ENCODE results near the gene AKAP3.

The AKAP3 gene

DNA sequence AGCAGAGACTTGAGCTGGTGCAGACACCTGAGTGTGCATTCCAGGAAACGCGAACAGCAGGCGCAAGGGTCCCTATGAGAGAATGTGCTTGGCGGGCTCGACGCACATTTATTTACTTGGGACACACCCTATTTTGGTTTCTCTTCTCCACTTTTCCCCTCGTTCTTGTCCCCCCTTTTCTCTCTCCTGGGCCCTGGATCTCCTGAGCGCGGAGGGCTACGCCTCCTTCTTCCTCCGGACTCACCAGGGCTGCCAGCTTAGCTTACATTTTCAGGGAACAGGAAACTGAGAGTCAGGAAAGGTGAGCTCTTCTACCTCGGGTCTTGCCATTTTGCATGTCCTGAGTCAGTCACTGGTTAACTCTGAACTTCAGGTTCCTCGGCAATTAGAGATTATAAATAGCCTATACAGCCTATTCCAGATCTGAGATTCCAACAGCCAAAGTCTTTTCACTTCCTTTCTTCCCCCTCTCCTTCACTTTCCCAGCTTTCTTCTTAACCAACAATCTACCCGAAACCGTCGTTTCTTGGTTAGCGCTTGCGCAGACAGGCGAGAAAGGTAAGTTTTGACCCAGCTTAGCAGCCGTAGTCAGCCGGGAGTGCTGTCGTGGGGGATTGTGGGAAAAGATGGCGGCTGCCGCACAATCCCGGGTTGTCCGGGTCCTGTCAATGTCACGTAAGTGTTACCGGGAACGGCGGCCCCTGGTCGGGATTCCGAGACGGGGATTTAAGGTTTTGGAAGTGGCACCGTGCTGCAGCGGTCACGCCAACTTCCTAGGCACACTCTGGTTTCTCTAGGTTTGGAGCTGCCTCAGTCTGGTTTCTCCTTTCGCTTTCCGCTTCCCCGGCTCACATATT, at the start of gene AKAP3, which contains the start of gene NDUFA9:
AKAP3 (minus strand) TSS at position 551 of the 857 bp plus-strand sequence. CDS start 10,855 bp downstream, outside the sequence.
NDUFA9 (plus strand) TSS at position 614 of the 857 bp plus-strand sequence; CDS start at position 627, 13 bp downstream.
- DNase-seq (ENCODE audit: low read depth in 2 of 2, low spot score in 1 of 2), result peak; percentile 37 to 65

DNA sequence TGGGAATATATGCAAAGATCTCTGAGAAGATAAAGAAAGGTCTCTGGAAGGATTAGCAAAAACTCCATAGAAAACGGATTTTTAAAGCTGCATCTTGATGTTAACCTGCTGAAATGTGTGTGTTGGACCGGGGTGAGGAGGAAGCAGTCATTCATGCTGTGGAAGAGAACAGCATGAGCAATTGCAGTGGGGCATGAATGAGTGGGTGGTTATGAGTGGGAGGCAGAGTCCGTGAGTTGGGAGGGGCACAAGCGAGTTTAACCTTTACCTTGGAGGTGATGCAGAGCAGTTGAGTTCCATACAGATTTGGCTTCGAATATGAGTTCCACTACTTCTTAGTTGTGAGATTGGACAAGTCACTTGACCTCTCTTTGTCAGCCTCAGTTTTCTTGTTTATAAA, 41.9 kb upstream of the AKAP3 start:
- no peak for DNase-seq (ENCODE audit: low read depth in 2 of 2, low spot score in 1 of 2)

DNA sequence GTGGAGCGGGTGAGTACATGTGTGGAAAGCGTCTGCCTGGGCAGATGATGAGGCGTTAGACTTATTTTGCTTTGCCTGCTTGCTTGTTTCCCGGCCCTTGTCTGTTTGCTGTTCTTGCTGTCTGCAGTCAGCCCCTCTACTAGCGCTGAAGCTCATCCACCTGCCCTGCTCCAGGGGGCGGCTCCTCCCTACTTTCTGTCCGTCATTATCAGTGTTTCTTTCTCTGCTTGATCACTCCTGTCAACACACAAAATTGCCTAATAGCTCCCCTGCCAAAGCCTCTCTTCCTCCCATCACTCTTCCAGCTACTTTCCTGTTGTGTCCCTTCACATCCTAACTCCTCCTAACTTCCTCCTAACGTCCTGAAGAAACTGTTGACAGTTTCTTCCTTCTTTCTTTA, 36.5 kb upstream of the AKAP3 start:
- no peak for DNase-seq (ENCODE audit: low read depth in 2 of 2, low spot score in 1 of 2)

DNA sequence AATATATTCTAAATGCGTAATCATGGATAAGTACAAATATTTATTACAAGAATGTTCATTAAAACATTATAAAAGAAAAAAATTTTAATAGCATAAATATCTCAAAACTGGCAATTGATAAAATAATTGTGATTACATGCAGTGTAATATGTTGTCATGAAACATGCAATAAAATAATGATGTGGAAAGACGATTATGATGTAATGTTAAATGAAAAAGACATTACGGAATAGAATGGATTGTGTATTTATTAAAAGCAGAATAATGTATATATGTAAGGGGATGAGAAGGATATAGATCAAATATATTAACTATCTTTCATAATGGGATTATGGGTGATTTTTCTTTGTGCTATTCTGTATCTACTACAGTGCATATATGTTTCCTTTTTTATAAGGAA, 32.9 kb upstream of the AKAP3 start:
- DNase-seq (ENCODE audit: low read depth in 2 of 2, low spot score in 1 of 2), result no peak

DNA sequence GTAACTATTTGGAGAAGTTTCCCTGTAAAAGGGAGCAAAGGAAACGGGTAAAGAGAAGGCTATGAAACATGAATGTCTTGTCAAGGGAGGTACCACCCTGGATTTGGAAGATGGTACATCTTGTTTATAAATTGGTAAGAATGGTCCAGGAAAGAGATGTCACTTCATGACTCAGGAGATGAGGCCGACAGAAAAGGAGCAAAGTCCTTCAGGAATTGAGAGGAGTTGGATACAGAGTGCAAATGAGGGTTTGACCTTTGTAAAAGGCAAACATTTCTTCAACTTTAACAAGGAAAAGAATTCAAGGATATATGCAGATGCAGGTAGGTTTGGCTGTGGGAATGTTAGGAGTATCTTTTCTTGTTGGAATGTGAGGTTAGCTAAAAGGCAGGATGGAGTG, 30.9 kb upstream of the AKAP3 start:
- DNase-seq (ENCODE audit: low read depth in 2 of 2, low spot score in 1 of 2), result no peak

DNA sequence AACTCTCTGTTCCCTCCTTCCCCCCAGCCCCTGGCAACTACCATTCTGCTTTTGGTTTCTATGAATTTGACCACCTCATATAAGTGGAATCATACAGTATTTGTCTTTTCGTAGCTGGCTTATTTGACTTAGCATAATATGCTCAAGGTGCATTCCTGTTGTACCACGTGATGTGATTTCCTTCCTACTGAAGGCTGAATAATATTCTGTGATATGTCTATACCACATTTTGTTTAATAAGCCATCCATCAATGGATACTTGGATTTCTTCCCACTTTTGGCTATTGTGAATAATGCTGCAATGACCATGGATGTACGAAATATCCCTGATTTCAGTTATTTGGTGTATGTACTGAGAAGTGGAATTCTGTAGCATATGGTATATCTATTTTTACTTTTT, 16.4 kb upstream of the AKAP3 start:
- DNase-seq (ENCODE audit: low read depth in 2 of 2, low spot score in 1 of 2), result no peak

DNA sequence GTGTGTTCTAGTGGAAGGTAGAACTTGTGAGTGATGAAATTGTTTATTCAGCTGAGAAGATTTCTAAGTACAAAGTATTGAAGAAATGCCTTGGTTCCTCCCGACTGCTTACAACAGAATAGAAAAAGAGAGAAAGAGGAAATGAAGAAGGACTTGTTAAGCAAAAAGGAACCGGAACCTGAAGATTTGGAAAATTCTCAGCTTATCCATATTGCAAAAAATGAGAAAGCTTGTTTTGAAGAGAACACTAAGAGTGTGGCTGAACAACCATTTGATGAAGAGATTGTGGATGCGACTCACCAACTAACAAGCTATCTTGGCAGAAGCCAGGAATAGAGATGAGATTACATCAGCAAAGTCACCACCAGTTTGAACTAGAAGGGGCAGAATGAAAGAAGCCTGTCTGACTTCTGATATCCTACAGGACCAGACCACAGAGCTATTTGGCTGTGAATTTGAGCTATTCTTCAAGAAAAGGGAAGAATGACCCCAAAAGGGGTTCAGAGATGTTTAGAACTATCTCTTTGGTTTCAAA, 15.2 kb upstream of the AKAP3 start:
- no peak for DNase-seq (ENCODE audit: low read depth in 2 of 2, low spot score in 1 of 2)

DNA sequence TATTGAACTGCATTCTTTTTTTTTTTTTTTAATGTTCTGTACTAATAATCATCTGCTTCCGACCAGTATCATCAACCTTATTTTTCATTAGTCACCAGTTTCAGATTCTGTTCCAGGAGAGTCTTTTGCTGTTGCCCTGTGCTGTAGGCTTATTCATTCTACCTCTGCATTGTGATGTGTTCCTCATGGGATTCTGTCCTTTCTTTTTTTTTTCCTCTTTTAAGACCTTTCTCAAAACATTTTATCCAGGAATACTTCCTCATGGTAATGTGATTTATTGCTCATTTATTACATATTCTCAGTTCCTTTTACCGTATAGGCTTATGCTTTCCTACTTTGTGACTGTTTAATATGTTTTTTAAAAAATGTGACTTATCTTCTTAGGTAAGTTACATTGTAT, 4.8 kb upstream of the AKAP3 start:
- DNase-seq (ENCODE audit: low read depth in 2 of 2, low spot score in 1 of 2), result no peak

DNA sequence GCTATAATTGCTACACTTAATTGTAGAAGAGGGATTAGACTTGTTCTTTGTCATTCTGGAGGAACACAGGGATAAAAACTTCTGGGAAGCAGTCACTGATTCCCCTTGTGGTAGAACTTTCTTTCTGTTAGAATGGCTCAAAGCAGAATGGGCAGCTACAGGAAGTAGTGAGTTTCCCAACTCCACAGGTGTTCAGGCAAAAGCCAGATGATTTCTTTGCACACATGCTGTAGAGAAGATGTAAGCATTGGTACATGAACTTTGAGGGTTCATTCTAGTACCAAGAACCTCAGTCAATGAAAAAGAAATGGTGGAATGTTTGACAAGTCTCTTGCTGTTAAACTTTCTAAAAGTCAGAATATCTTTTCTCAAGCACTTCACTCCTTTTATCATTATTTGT, 4.4 kb upstream of the AKAP3 start:
- DNase-seq (ENCODE audit: low read depth in 2 of 2, low spot score in 1 of 2), result no peak

DNA sequence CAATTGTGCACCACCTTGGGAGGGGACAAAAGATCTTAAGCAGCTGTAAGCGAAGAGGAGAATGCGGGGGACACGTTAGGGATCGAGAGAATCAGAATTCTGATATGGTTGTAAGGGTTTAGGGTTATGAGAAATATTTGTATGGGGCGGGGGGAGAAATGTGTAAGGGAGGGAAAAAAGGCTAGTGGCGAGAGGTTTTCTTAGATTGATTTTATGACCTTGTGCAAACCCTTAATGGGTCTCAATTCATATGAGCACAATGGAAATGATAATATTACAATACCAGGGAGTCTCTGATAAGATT, 459 bp upstream of the AKAP3 start:
- no peak for DNase-seq (ENCODE audit: low read depth in 2 of 2, low spot score in 1 of 2)

DNA sequence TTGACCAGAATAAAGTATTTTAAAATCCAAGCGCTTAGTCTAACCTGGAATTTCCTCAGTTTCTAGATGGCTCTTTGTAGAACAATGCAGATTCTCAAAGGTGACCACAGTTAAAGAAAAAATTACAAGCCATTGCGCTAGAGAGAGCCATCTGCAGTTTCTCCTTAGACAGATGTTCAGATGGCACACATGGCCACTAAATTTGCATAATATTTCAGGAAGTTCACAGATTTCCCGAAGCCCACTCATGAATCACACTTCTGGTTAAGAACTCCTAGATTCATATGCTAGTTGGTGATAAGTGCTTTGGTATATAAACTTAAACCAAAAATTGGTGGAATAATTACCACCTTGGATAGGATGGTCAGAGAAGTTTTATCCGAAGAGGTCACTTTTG, 749 bp downstream of the AKAP3 start:
- DNase-seq (ENCODE audit: low read depth in 2 of 2, low spot score in 1 of 2), result no peak

DNA sequence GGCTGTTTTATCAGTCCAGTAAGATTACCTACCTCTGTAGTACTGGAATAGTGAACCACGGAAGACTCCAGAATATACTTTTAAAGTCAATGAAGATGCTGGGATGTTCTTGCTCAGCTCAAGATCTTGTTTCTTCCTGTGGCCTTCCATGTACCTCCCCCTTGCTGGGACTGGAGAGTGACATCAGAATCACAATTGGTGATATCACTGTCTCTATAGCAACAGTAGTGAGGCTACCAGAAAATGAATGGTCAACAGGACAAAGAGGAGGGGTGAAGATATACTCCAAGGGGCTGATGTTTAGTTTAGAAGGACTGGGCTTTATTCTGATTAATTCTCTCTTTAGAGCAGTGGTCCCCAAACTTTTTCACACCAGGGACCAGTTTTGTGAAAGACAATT, 3.8 kb downstream of the AKAP3 start:
- DNase-seq (ENCODE audit: low read depth in 2 of 2, low spot score in 1 of 2), result no peak

DNA sequence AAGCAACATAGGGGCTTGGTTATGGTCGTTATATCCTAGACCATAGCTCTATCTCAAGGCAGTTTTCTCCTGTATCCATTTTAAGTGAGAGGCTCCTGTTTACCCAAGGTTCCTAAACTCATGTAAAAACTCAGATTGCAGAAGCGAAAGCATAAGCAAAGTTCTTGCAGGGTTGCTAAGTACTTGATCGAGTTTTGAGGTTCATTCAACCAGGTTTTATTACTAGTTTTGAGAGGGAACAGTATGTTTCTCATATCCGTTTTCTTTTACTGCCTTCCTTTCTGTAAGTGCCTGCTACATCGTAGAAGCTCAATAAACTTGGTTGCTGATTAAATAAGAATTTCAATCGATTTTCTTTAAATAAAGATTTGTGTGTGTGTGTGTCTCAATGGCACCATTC, 5.1 kb downstream of the AKAP3 start:
- no peak for DNase-seq (ENCODE audit: low read depth in 2 of 2, low spot score in 1 of 2)

DNA sequence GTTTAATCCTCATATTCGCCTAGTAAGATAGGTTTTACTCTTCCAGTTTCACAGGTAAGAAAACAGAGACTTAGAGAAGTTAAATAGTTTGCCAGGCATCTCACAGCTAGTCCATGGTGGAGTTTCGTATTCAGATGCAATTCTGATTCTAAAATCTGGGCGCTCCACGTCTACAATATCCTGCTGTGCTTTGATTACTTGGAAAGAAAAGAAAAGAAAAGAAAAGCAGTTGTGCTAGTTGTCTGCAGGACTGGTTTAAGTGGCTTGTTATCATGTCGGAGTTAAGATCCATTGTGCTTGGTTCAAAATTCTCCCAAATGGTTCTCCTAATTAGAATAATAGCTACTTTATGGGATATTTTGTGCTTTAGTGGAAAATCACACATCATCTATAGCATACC, 18.6 kb downstream of the AKAP3 start:
- DNase-seq (ENCODE audit: low read depth in 2 of 2, low spot score in 1 of 2), result no peak

DNA sequence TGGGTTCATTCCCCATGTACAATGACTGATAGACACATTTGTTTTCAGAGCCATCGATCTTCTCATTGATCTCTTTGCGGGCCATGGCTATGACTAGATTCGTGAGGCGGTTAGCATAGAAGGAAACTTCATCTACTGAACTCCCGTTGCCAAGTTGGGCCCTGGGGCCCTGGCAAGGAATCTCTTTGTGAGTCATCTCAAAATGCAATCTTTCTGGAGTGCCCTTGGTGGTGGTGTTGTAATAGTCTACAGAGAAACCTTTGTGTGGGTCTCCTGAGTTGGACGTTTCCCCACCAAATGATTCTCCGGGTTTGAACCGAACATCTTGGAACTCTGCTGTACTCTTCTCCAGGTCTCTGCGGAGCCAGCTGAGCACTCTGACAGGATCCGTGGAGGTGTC, 20.4 kb downstream of the AKAP3 start:
- DNase-seq (ENCODE audit: low read depth in 2 of 2, low spot score in 1 of 2), result no peak

DNA sequence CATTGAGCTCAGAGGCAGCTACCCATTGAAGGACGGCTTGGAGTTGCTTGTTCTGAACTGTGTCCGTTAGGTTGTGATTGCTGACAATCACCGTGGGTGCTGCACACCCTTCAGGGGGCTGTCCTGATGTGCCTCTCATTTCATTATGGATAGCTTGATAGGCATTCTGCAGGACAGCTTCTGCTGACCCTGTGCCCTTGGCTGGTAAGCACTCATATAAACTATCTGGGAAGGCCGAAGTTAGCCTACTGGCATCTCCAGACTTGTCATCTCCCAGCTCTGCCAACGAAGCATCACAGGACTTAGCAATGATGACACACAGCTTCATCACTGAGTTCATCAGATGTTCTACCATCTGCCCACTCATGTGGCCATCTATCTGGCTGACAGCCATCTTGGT, 22.3 kb downstream of the AKAP3 start:
- DNase-seq (ENCODE audit: low read depth in 2 of 2, low spot score in 1 of 2), result no peak

DNA sequence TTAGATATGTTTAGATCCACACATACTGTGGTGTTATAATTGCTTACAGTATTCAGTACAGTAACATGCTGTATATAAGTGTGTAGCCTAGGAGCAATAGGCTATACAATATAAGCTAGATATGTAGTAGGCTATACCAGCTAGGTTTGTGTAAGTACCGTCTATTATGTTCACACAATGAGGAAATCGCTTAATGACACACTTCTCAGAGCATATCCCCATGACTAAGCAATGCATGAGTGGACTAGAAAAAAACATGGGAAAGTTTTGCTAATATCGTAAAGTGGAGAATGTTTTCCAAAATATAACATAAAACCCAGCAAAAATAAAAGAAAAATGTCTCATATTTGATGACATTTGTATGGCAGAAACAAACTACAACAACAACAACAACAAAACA, 27.3 kb downstream of the AKAP3 start:
- no peak for DNase-seq (ENCODE audit: low read depth in 2 of 2, low spot score in 1 of 2)

DNA sequence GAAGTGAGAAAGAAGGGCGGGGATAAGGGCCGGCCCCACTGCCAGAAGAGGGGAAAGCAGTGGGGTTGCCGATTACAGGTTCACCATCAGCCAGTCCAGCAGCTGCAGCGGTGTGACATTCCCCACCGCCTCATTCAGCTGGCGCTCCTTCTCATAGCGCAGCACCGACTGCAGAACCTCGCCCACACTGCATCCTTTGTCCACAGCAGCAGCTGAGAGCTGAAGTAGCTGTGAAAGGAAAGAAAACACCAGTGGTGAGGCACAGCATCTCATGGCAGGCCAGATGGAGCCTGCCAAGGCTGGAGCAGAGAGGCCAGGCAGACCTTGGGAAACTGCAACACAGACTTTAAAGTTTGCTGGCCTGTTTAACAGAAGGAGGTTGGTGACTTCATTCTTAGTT, 33.2 kb downstream of the AKAP3 start:
- DNase-seq (ENCODE audit: low read depth in 2 of 2, low spot score in 1 of 2), result no peak

DNA sequence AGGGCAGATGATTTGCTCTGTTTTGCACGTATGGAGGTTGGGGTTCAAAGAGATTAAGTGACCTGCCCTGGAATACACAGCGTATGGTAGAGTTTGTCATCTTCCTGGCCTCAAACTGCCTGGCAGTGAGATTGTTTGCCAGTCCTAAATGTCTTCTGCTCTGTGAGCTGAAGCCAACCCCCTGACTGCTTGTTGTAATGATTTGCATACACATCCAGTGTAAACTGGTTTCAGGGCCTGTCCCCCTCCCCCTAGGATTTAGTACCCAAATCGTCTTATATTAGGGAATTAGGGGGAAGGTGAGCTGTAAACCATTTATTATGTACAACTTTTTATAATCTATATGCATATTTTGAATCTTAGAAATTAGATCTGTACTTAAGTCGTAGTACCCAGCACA, 38.4 kb downstream of the AKAP3 start:
- no peak for DNase-seq (ENCODE audit: low read depth in 2 of 2, low spot score in 1 of 2)

DNA sequence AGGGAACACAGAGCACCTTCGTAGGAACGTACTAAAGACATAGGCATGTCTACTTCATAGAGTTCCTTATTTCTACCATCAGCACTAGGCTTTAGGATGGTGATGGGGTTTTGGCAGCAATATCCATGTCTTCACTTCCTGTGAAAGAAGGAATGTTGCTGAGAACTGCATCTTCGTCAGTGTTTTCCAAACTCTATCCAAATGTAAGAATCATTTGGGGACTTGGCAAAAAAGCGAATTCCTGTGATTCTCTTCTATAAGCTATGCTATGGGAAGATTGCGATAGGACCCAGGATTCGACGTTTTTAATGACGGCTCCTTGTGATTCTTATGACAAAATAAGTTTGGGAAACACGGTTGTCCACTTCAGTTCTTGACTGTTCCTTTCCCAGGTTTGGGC, 39.8 kb downstream of the AKAP3 start:
- no peak for DNase-seq (ENCODE audit: low read depth in 2 of 2, low spot score in 1 of 2)

DNA sequence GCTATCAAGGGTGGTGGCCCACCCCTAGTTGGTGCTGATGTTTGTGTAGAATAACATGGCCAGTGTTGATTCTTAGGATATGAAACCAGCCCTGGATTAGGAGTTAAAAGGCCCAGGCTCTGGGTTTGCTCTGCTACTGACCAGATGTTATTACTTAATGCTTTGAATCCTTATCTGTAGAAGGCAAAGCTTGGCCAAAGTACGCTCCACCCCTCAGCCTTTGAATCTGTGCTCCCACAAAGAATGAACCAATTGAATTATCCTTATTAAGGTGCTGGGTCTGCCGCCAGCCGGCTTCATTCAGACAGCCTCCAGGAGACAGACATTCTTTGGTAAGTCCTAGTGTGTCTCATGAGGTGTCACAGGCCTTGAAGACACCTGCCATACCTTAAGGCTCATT, 41.8 kb downstream of the AKAP3 start:
- DNase-seq (ENCODE audit: low read depth in 2 of 2, low spot score in 1 of 2), result no peak

DNA sequence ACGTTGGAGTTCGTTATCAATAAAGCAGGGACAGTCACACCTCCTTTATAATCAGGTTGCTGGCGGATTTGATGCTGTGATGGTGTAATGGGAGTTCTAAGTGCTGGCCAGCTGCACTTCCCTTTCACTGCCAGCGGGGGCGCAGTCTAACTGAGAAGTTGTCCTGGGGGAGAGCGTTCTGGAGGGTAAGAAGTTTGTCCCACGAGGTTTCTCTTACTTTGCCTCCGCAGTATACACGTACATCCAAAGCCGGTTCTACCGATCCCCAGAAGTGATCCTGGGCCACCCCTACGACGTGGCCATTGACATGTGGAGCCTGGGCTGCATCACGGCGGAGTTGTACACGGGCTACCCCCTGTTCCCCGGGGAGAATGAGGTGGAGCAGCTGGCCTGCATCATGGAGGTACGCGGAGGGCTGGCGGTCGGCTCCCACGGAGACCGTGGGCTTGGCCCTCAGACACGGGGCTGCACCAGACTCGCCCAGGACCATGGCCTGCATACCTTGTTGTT, 44.1 kb downstream of the AKAP3 start:
- peak; percentile 60 to 66 for DNase-seq (ENCODE audit: low read depth in 2 of 2, low spot score in 1 of 2)

DNA sequence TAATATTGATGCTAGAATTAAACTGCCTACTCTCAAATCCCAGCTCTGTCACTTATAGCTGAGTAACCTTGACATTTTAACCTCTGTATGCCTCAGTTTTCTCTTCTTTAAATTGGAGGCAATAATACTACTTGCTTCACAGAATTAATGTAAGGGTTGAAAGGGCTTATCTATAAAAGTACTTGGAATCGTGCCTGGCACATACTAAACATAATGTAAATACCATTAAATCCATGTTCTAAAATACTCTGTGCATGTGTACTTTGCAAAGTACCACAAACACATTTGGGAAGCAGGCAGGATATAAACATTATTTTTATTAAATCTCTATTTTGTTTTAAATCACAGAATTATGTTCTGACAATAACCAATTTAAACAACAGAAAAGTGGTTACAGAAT, 44.9 kb downstream of the AKAP3 start:
- DNase-seq (ENCODE audit: low read depth in 2 of 2, low spot score in 1 of 2), result no peak

Data from stimulated activated CD8-positive, alpha-beta memory T cell treated with anti-CD3 and anti-CD28 coated beads, Interleukin-4, amount 100 ng/mL, for 1 hour (primary cell).